Measurements from ENCODE around the gene PHLDB3.

PHLDB3 gene

GRCh38 chr19:43495082-43495481 lies 9.5 kb downstream of the PHLDB3 start:
- DNase-seq, result no peak

DNA sequence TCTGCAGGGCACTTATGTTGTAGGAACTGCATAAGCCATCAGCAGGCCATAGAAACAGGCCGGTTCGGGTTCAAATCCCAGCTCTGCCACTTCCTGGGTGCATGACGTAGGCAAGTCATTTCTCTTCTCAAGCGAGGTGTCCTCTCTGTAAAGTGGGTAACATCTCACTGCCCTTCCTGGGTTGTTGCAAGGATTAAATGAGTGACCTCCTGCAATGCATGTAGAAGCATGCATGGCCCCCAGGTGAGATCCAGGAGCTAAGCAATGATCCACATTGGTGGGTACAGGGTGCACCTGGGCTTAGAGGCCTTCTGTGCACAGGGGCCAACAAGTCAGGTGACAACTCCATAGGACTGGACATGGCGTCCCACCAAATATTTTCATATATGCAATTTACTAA lies 13.8 kb downstream of the PHLDB3 start:
- DNase-seq, result no peak

DNA sequence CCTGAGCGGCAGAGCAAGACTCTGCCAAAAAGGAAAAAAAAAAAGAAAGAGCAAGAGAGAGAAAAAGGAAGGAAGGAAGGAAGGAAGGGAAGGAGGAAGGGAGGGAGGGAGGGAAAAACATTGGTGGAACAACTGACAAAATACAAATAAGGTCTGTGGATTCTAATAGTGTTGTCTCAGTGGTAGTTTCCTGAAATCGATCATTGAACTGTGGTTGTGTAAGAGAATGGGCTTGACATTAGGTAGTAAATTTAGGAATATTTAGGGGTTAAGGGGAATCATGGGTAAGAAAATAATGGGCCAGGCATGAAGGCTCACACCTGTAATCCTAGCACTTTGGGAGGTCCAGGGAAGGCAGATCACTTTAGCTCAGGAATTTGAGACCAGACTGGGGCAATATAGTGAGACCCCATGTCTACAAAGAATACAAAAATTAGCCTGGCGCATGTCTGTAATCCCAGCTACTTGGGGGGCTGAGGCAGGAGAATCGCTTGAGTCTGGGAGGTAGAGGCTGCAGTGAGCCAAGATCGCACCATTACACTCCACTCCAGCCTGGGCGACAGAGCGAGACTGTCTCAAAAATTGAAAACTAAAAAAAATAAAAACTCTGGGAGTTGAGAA lies 14.5 kb downstream of the PHLDB3 start:
- no peak for DNase-seq

DNA sequence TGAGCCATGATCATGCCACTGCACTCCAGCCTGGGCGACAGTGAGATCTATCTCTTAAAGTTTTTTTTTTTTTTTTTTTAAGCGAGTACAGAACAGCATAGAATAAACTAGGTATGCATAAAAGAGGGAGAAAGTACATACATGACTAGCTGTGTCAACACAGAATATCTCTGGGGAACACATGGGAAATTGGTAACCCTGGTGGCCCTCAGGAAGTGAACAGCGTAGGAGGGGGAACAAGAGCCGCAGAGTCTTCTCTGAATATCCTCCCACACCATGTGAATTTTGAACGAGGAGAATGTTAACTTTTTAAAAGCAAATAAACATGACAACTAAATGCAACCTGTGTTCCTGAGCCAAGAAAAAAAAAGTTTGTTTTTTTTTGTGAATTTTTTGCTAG lies 15.2 kb downstream of the PHLDB3 start:
- DNase-seq, result no peak

GRCh38 chr19:43488179-43488578 lies 16.4 kb downstream of the PHLDB3 start:
- DNase-seq, result no peak

DNA sequence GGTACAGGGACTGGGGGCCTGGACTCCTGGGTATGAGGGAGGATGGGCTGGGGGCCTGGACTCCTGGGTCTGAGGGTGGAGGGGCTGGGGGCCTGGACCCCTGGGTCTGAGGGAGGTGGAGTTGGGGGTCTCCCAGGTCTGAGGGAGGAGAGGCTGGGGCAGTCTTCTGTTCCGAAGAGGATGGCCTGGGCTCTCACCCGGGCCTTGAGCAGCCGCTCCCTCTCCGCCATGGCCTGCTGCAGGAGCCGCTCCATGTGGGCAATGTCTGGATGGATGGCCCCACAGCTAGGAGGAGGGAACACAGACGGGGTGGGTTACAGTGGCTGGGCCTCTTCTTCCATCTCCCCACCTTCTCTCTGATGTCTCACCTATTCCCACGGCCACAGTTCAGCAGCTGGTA lies 18.1 kb downstream of the PHLDB3 start:
- DNase-seq, result no peak

GRCh38 chr19:43485951-43486350 lies 18.6 kb downstream of the PHLDB3 start:
- no peak for DNase-seq

- no peak for DNase-seq
Observed at GRCh38 chr19:43483281-43483680, 21.3 kb downstream of the PHLDB3 start.

DNA sequence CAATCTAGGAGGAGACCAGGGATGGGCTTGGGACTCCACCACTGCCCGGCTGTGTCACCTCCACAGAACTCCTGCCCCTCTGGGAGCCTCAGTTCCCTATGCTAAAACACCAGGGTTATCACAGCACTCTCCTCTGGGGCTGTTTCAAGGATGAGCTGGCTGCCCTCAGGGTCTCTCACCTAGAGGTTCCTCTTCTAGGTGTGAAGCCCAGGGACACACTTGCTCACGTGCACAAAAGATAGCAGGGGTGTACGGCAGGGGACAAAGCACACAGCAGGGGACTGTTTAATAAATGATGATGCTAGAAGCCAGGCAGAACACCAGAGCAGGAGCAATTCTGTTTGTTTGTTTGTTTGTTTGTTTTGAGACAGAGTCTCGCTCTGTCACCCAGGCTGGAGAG lies 22.4 kb downstream of the PHLDB3 start:
- no peak for DNase-seq

GRCh38 chr19:43481701-43482100 lies 22.8 kb downstream of the PHLDB3 start:
- no peak for DNase-seq

GRCh38 chr19:43480574-43480973 lies 24.0 kb downstream of the PHLDB3 start:
- no peak for DNase-seq

DNA sequence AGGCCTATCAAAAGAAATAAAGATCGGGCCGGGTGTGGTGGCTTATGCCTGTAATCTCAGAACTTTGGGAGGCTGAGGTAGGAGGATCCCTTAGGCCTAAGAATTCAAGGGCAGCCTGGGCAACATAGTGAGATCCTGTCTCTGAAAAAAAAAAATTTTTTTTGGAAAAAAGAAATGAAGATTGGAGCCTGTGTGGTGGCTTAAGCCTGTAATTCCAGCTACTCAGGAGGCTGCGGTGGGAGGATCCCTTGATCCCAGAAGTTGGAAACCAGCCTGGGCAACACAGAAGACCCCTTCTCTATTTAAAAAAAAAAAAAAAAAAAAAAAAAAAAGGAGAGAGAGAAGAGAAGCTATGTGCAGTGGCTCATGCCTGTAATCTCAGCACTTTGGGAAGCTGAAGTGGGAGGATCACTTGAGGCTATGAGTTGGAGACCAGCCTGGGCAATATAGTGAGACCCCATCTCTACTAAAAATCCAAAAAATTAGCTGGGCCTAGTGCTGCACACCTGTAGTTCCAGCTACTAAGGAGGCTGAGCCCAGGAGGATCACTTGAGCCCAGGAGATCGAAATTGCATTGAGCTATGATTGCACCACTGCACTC lies 24.5 kb downstream of the PHLDB3 start:
- DNase-seq, result no peak

DNA sequence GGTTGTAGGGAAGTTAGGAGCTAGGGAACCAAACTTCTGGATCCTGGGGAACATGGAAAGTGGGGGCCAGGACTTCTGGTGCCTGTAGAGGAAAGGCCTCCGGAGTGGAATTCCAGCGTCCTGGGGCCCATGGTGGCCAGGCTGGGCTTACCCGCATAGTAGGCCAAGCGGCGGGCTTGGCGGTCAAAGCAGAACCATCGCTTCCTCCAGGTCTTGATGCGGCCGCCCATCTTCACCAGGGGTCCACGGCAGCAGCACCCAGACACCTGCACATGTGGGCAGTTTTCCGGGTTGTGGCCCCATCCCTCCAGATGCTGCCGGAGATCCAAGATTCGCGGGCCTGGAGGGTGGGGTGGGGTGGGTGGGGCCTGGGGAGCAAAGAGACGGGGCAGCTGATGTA lies 25.3 kb downstream of the PHLDB3 start:
- DNase-seq, result no peak

DNA sequence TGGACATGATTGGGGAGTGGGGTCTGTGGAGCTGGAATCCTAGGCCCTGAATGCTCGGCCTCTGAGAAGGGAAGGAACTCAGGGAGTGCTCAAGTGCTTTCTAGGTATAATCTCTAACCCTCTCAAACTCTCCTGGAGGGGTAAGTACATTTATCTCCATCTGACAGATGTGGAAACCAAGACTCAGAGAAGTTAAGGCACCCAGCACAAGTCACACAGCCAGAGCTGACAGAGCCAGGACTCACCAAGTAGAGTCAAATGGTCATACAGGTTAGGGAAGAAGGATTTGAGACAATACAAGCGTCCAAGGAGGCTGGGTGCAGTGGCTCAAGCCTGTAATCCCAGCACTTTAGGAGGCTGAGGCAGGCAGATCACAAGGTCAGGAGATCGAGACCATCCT lies 26.2 kb downstream of the PHLDB3 start:
- no peak for DNase-seq

- DNase-seq, result no peak
Observed at GRCh38 chr19:43476606-43477005, 27.9 kb downstream of the PHLDB3 start.

- DNase-seq, result no peak
Observed at GRCh38 chr19:43474986-43475705, 29.4 kb downstream of the PHLDB3 start.

GRCh38 chr19:43474487-43474886 lies 30.1 kb downstream of the PHLDB3 start:
- no peak for DNase-seq

GRCh38 chr19:43471091-43471490 lies 33.5 kb downstream of the PHLDB3 start:
- DNase-seq, result no peak

- DNase-seq, result no peak
Observed at GRCh38 chr19:43470288-43470687, 34.3 kb downstream of the PHLDB3 start.

- no peak for DNase-seq
Observed at GRCh38 chr19:43469160-43469480, 35.4 kb downstream of the PHLDB3 start.

DNA sequence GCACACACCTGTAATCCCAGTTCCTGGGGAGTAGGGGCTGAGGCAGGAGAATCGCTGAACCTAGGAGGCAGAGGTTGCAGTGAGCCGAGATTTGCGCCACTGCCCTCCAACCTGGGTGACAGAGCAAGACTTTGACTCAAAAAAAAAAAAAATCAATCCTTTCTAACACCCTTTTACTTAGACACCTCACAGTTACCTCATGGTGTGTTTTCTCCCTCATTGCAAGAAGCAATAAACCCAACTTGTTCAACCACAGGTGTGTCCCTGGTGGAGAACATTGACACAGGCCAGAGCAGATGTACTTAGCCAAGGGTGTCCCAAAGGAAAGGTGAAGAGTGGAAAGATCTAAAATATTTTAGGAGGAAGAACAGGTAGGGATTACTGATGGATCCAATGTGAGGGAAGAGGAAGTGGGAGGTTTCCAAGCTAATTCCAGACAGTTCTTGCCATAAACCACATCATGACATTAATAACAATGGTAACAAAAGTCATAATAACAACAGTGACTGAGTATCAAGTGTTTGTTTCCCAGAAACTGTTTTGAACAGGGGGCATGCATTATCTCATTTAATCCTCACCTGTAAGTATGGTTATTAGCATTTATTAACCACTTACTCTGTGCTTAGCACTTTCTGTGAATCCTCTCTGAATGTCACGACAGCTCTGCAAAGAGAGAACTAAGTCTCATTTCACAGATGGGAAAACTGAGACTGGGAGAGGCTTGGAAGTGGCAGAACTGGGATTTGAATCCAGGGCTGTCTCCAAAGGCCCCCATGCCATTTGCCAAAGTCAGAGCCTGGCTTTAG lies 36.0 kb downstream of the PHLDB3 start:
- no peak for DNase-seq

DNA sequence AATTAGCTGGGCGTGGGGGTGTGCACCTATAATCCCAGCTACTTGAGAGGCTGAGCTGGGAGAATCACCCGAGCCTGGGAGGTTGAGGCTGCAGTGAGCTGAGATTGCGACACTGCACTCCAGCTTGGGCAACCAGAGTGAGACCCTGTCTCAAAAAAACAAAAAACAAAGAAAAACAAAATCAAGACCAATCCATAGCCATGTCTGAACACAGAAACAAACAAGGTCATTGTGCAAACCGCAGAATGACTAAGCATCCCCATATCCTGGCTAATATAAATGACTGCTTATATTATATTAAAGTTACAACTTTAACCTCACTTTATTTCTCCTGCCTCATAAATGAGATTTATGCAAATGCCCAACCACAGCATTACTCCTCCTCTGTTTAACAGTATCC lies 36.8 kb downstream of the PHLDB3 start:
- DNase-seq, result no peak

GRCh38 chr19:43467276-43467675 lies 37.3 kb downstream of the PHLDB3 start:
- DNase-seq, result no peak

GRCh38 chr19:43466793-43467192 lies 37.8 kb downstream of the PHLDB3 start:
- no peak for DNase-seq

All from NCI-H1417 treated with DMSO at 0.1 percent for 48 hours (cell line).